HG03558 (cell line): Measurements from ENCODE around the gene COLEC12.
"Not testable (repeated sequence)": the region's sequence is repeated elsewhere in the genome, so short reads cannot be mapped to it uniquely, and the experiment has no call there.

Source experiments
- ATAC-seq: cut with Tn5 transposase; IDR thresholded peaks from one replicate; pipeline ENCODE4 v1.9.1; 2021; ENCODE audit warnings: moderate number of reproducible peaks; ENCODE audit not compliant: unreplicated experiment; ENCODE audit errors: extremely low read depth

The COLEC12 gene

DNA sequence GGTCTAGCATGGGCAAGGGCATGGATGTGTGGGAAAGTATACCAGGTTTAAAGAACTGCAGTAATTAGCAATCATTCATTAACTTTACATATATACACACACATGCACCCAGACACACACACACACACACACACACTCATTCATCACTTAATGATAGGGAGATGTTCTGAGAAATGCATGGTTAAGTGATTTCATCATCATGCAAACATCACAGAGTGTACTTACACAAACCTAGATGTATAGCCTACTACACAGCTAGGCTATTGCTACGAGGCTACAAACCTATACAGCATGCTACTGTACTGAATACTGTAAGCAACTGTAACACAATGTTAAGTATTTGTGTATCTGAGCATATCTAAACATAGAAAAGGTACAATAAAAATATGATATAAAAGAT is 83.6 kb downstream of the COLEC12 start:
- no peak for ATAC-seq

- ATAC-seq = no peak
Measured at GRCh38 chr18:415617-416612, 84.6 kb downstream of the COLEC12 start.

DNA sequence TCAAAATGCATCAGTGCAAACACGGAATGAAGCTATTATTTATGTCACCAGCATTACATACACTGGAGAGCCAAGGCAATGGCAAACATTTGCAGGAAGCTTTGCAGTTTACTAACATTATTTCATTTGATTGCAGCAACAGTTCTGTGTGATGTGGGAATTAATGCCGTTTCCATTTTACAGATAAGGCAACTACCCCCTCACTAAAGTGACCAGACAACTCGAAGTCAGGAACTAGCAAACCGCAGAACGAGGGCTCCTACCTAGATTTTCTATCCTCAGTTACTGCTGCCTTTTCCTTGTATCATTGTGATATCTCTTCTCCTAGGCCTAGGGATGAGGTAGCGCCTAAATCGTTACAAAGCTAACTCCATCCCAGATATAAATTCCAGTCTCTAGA is 85.5 kb downstream of the COLEC12 start:
- no peak for ATAC-seq

DNA sequence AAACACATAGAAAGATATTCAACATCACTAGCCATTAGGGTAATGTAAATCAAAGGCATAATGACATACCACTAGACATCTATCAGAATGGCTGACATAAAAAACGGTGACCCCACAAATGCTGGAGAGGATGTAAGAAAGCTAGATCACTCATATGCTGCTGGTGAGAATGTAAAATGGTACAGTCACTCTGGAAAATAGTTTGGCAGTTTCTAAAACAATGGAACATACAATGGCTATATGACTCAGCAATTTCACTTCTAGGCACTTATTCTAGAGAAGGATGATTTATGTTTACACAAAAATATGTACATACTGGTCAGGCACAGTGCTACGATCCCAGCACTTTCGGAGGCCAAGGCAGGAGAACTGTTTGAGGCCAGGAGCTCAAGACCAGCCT is 87.3 kb downstream of the COLEC12 start:
- no peak for ATAC-seq

GRCh38 chr18:410047-410455 is 90.5 kb downstream of the COLEC12 start:
- ATAC-seq = no peak

- no peak for ATAC-seq
Measured at GRCh38 chr18:408367-408766, 92.1 kb downstream of the COLEC12 start.

DNA sequence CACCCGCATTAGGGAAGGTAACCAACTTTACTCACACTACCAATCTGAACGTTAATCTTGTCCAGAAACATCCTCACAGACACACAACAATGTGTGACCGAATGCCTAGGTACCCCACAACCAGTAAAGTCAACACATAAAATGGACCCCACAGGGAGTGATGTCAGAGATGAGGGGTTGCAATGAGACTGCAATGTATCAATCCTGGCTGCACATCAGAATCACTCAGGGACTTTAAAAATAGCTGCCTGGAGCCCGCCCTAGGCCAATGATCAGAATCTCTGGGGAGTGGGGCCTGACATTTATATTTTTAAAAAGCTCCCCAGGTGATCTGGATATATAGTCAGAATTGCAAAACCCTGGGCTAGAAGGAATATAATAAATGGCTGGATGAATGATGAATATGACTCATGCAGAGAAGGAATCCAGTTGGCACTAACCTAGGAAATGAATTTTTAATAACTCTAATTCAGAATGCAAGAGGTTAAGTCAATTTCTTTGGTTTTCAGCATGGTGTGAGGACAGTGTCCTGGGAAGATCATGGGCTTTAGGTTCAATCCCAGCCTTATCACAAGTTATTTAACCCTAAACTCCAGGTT is 92.8 kb downstream of the COLEC12 start:
- no peak for ATAC-seq

GRCh38 chr18:407191-407590 is 93.3 kb downstream of the COLEC12 start:
- no peak for ATAC-seq

DNA sequence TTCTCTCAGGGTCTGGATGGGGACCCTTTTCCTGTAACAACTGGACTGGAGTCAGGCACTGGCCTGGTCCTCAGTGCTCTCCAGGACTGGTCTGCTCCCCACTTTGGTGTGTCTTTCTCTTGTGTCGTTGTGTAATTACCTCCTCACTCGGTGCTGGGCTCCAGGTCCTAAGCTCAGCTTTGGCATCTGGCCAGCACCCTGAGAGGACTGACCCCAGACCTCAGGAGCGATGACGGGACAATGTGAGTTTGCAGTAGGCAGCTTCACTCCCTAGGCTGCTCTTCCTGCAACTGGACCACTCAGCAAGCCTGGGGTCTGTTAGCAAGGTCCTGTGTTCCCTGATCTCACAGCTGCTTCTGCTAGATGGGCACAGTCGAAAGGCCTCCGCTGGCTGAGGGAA is 93.8 kb downstream of the COLEC12 start:
- ATAC-seq = no peak

DNA sequence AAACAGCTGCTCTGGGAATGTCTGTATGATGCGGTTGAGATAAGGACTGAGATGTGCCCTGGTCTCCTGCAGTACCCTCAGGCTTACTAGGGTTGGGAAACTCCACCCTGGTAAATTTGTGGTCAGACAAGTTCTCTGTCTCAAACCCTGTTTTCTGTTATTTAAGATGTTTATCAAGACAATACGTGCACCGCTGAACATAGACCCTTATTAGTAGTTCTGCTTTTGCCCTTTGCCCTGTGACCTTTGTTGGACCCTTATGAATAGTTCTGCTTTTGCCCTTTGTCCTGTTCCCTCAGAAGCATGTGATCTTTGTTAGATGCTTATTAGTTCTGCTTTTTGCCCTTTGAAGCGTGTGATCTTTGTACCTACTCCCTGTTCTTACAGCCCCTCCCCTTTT is 95.5 kb downstream of the COLEC12 start:
- not testable (repeated sequence) for ATAC-seq

DNA sequence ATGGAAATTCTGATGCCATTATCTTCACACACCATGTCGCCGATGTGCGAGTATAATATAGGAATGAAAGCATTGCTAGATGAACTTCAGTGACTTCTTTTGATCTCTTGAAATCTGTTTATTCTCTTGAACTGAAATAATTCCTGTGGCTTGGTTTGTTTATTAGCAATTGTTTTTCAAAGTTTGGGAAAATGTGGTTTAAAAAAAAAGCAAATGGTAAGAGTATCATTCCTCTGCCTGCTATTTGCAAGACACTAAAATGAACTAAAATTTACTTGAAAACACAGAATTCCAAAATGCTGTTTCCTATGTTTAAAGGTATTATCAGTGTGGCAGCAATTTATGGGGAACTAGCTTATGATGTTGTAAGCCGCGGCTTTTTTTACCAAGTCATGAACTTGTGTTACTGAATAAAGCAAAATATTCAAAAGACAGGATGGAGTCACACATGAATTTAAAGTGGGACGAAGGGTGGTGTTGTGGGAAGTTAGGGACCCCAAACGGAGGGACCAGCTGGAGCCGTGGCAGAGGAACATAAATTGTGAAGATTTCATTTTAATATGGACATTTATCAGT is 96.4 kb downstream of the COLEC12 start:
- no peak for ATAC-seq

- ATAC-seq = no peak
Measured at GRCh38 chr18:402129-402528, 98.4 kb downstream of the COLEC12 start.

- ATAC-seq = no peak
Measured at GRCh38 chr18:400456-400855, 100.0 kb downstream of the COLEC12 start.

- ATAC-seq = no peak
Measured at GRCh38 chr18:399631-400135, 100.8 kb downstream of the COLEC12 start.

DNA sequence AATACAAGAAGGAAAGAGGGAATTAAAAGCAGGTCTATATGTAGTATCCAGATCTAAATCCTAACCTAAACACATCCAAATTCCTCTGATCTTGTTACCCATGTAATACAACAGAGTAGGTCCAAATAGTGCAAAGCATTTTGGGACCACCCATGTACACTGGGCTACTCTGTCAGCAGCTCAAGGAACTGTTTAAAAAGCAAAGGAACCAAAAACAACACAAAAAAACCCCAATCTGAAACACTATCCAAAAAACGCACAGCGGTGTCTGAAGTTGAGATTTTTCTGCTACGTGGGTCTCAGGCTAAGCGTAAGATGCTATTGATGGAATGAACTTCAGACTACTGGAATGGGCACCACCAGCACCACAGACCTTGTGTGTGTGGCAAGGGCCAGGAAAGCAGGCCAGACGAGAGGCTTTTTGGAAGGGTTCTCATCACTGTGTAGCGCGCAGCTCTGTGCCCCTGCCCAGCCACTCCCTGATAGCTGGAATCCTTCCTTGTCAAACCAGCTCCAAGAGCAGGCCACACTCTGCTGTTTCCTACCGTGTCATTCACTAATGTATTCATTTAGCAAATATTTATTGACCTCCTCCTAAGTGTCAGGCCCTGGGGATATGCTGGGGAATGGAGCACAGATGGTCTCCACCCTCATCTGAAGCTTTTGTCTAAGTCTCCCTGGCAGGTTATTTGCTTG is 101.4 kb downstream of the COLEC12 start:
- ATAC-seq = no peak

DNA sequence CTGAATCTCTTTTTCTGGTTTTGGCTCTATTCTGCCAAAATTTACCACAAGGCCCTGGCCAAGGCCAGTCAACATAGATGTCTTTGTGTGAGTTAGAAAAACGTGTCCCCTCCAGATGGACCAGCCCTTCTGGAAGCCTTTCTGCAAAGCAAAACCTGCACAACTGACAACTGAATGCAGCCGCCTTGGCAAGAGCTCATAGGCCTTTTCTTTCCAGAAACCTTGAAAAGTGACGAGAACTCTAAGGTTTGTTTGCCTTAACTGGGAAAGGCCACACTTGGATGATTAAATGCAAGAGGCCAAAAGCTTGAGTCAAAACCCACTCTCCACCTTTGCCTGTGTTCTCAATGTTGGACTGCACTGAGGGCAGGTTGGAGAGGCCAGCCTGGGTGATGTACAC is 103.9 kb downstream of the COLEC12 start:
- no peak for ATAC-seq

DNA sequence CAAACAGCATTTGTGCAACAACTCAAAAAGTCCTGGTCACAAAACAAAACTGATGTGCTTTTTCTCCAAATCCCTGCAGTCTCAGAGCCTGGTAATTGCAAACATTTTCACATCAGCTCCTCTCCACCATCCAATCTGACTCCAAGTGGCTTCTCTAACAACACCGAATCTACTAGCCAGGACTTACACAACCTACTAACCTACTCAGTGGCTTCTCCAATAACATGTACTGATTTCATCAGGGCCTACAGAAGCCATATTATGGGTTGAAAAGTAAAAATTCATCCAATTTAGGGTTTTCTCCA is 104.3 kb downstream of the COLEC12 start:
- ATAC-seq = no peak

GRCh38 chr18:395456-396250 is 104.8 kb downstream of the COLEC12 start:
- no peak for ATAC-seq

GRCh38 chr18:394987-395362 is 105.5 kb downstream of the COLEC12 start:
- no peak for ATAC-seq
